Subcutaneous abdominal adipose tissue (tissue), 5 donors: ENCODE results near the gene SKI.
"Not testable (repeated sequence)": the region's sequence is repeated elsewhere in the genome, so short reads cannot be mapped to it uniquely, and the experiment has no call there.

Source experiments
- H3K27ac ChIP-seq: one replicate; pipeline ENCODE4 v1.7.0; 2013; ENCODE audit warnings: low read depth, mild to moderate bottlenecking, inconsistent platforms, low read length, moderate library complexity
- H3K27me3 ChIP-seq, 5 donors: one replicate each; pipeline ENCODE4 v1.7.0; 2013; ENCODE audit warnings: low read length in 5 of 5, inconsistent platforms in 1 of 5; ENCODE audit not compliant: control insufficient read depth in 5 of 5, insufficient read depth in 4 of 5
- H3K36me3 ChIP-seq, 5 donors: one replicate each; pipeline ENCODE4 v1.7.0; 2013; ENCODE audit warnings: low read length in 5 of 5; ENCODE audit not compliant: control insufficient read depth in 5 of 5, insufficient read depth in 5 of 5
- H3K4me1 ChIP-seq, 5 donors: one replicate each; pipeline ENCODE4 v1.7.0; 2013; ENCODE audit warnings: low read length in 5 of 5, mild to moderate bottlenecking in 3 of 5, moderate library complexity in 1 of 5; ENCODE audit not compliant: control insufficient read depth in 5 of 5, insufficient read depth in 5 of 5
- H3K4me3 ChIP-seq, 5 donors: one replicate each; pipeline ENCODE4 v1.7.0; 2013; ENCODE audit warnings: low read length in 5 of 5, low read depth in 1 of 5
- H3K9ac ChIP-seq, 5 donors: one replicate each; pipeline ENCODE4 v1.7.0; 2013; ENCODE audit warnings: low read length in 5 of 5, mild to moderate bottlenecking in 4 of 5, moderate library complexity in 3 of 5
- H3K9me3 ChIP-seq, 5 donors: one replicate each; pipeline ENCODE4 v1.7.0; 2013; ENCODE audit warnings: low read length in 5 of 5; ENCODE audit not compliant: control insufficient read depth in 5 of 5
- donor health status: healthy.
- donor health status: healthy.
- donor health status: healthy.
- donor health status: healthy.
- donor health status: healthy.

SKI gene

DNA sequence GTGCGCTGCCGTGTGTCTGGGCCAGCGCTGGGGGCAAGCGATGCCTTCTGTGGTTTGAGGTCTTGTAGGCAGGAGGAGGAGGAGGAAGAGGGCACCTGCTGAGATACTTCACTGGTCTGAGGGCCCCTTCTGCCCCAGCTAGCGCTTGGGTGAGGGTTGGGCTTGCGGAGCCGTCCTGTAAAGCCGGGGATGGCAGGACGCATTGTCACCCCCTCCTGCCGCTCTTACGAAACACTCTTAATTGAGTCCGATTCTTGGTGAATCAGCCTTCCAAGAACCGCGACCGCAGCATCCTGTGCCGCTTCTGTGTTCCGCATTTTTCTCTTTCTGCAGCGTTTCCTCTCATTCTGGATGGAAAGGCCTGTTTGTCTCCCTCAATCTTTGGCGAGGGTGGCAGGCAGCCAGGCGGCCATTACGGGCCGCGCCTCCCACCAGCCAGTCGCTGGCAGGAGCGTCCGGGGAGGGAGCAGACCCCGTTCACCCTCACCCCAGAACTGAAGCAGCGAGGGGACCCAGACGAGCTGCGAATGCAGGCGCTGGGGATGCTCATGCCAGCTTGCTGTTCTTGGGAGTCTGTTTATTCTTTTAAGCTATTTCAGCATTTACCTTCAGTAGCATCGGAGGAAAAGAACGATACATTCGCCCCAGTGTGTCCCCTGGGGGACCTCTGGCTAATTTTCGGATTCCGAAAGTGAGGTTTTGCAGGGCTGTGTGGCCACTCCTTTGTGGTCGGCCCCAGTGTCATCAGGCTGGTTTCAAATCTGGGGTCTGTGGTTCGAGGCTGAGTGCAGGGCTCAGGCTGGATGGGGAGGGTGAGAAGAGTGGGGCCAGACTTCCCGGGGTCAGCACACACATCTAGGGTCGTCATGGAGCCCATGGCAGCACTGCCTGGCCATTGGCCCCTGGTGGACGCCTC lies 62.7 kb downstream of the SKI start:
- H3K27me3 ChIP-seq: no peaks in the 10 kb centered on the region
- peak overlapping the region in 3 of 5 donors; percentile 64 to 72 (median 67) for H3K9ac ChIP-seq
- H3K9me3 ChIP-seq: no peaks in the 10 kb centered on the region
- peaks cover 11 to 87% (median 69%) of the 10 kb centered on the region in 5 donors for H3K4me1 ChIP-seq
- peak overlapping the region; percentile 6 to 57 (median 43) for H3K4me3 ChIP-seq
- peak overlapping the region; percentile 80 for H3K27ac ChIP-seq
- H3K36me3 ChIP-seq: peaks cover 0 to 4% (median 0%) of the 10 kb centered on the region in 5 donors

DNA sequence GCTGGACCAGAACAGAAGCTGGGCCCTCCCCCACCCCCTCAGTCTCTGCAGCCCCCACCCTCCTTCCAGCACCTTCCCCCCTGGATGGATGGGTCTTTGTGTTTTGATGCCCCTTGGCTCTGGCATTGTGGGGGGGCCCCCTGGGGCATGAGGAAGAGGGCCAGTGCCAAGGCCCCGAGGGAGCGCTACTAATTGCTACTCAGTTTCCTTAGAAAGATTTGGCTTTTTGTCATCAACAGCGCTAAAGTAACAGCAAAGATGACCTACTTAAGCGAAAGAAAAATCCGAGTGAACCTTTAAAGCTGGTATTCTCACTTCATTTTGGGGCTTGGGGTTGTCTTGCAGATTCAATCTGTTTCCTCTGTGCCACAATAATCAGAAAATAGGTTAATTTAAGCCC lies 63.5 kb downstream of the SKI start:
- H3K36me3 ChIP-seq: peaks cover 0 to 4% (median 0%) of the 10 kb centered on the region in 5 donors
- H3K27me3 ChIP-seq: no peaks in the 10 kb centered on the region
- H3K4me3 ChIP-seq: no peak overlapping the region
- H3K9ac ChIP-seq: peak overlapping the region in 1 of 5 donors; percentile 33
- peak overlapping the region; percentile 29 for H3K27ac ChIP-seq
- no peaks in the 10 kb centered on the region for H3K9me3 ChIP-seq
- H3K4me1 ChIP-seq: peaks cover 11 to 84% (median 69%) of the 10 kb centered on the region in 5 donors

DNA sequence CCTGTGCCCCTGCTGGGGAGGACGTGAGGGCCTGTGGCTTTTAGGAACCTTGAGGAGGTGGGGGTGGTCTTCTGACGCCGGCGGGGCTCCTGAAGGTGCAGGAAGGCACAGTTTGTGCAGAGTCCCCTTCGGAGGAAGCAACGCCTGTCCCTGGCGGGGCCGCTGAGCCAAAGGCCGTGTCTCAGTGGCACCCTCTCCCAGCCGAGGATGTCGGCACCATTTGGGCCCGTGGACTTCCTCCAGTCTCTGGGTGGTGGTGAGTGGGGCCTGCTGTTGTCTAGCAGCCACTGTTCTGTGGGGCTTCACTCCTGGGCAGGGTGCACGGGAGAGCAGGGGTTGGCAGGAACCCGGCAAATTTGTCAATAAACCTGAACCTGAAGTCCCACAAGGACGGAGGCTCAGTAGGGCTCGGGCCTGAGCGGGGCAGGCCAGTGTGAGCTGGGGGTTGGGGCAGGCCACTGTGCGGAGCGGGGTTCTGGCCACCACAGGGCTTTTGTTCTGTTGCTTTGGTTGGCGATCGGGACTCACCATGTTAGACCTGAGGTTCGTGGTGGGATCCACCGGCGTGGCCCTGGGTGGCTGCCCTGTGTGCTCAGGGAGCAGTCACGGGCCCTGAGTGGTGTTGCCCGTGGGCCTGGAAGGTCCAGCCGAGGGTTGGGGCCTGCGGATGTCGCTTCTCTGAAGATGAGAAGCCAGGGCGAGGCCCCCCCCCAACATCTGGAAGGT lies 64.8 kb downstream of the SKI start:
- Histone ChIP-seq H3K27ac (peak overlapping the region; percentile 29), H3K27me3 (no peaks in the 10 kb centered on the region), H3K9me3 (no peaks in the 10 kb centered on the region), H3K36me3 (peaks cover 0 to 15% (median 0%) of the 10 kb centered on the region in 5 donors), H3K4me1 (peaks cover 11 to 90% (median 77%) of the 10 kb centered on the region in 5 donors), H3K4me3 (no peak overlapping the region), H3K9ac (no peak overlapping the region)

DNA sequence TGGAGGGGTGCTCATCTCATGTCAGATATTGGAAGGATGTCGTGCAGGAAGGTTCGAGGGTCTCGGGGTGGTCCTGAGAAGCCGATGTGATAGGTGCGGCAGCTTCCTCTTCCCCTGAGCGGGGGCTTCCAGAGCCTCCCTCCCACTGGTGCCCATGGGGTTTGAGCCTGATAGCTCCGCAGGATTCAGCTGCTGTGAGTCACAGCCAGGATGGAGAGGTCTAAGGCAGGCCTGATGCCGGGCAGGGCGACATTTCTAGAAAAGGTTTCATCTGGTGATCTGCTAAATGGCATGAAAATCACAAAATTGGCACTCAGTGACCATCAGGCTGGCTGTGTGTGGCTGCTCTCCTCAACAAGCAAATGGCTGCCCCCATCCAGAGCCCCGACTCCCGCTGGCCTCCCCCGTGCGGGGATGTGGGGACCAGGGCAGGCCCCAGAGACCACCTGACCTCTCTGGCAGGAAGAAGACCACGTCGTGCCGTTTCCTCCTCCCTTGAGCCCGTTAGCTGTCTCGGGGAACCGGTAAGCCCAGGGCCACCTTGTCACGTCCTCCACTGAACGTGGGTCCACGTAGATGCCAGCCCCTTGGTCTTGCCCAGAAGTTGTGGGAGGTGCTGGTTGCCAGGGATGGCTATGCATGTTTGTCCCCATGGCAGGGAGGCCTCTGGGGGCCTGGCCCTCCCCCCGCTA lies 66.1 kb downstream of the SKI start:
- H3K27ac ChIP-seq: peak overlapping the region; percentile 29
- peaks cover 0 to 15% (median 0%) of the 10 kb centered on the region in 5 donors for H3K36me3 ChIP-seq
- H3K4me3 ChIP-seq: peak overlapping the region in 1 of 5 donors; percentile 6
- H3K27me3 ChIP-seq: no peaks in the 10 kb centered on the region
- peaks cover 11 to 92% (median 76%) of the 10 kb centered on the region in 5 donors for H3K4me1 ChIP-seq
- no peaks in the 10 kb centered on the region for H3K9me3 ChIP-seq
- H3K9ac ChIP-seq: peak overlapping the region in 3 of 5 donors; percentile 9 to 22 (median 12)

DNA sequence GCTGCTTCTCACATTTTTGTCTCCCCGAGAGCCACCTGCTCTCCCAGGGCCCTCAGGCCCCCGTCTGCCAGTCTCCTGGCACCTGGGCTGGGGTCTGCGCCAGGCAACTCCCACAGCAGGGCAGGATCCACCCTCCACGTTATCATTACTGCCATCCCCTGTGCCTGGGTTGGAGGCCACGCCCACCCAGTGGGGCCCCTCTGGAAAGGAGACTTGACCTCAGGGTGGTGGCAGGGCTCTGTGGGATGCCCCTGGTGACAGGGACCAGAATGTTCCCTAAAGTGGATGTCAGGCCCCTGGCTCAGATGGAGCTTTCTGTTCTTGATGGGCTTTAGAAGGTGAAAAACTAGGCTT lies 66.6 kb downstream of the SKI start:
- peaks cover 0 to 15% (median 0%) of the 10 kb centered on the region in 5 donors for H3K36me3 ChIP-seq
- H3K4me3 ChIP-seq: no peak overlapping the region
- H3K4me1 ChIP-seq: peaks cover 16 to 93% (median 78%) of the 10 kb centered on the region in 5 donors
- H3K27ac ChIP-seq: peak overlapping the region; percentile 29
- no peaks in the 10 kb centered on the region for H3K9me3 ChIP-seq
- H3K27me3 ChIP-seq: no peaks in the 10 kb centered on the region
- peak overlapping the region in 2 of 5 donors; percentile 9 to 22 for H3K9ac ChIP-seq

DNA sequence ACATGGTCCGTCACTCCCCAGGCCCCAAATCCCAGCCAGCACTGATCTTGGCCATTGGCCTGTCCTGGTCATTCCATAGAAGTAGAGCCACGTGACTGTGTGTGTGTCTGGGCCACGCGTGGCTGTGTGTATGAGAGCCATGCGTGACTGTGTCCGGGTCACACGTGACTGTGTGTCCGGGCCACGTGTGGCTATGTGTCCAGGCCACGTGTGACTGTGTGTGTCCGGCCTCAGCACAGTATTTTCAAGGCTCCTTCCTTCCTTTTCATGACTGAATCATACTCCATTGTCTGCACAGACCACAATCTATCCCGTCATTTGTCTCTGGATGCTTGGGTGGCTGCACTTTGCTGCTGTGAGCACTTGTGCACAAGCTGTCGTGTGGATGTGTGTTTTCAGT lies 67.4 kb downstream of the SKI start:
- Histone ChIP-seq H3K4me1 (peaks cover 14 to 93% (median 78%) of the 10 kb centered on the region in 5 donors), H3K27me3 (no peaks in the 10 kb centered on the region), H3K27ac (no peak overlapping the region), H3K9ac (no peak overlapping the region), H3K9me3 (no peaks in the 10 kb centered on the region), H3K4me3 (no peak overlapping the region), H3K36me3 (peaks cover 0 to 15% (median 0%) of the 10 kb centered on the region in 5 donors)

DNA sequence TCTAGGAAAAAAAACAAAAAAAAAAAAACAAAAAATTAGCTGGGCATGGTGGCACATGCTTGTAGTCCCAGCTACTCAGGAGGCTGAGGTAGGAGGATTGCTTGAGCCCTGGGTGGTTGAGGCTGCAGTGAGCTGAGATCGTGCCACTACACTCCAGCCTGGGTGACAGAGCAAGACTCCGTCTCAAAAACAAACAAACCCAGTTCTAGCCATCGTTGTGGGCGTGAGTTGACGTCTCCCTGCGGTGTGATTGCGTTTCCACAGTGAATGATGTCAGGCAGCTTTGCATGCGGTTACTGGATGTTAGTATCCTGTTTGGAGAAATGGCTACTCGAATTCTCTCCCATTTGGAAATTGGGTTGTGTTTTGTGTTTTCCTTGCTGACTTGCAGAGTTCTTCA lies 68.1 kb downstream of the SKI start:
- not testable (repeated sequence) for H3K27me3 ChIP-seq, H3K9ac ChIP-seq, H3K4me3 ChIP-seq, H3K9me3 ChIP-seq, H3K27ac ChIP-seq
- Histone ChIP-seq H3K4me1 (peaks cover 13 to 93% (median 79%) of the 10 kb centered on the region in 5 donors), H3K36me3 (peaks cover 0 to 15% (median 0%) of the 10 kb centered on the region in 5 donors)

DNA sequence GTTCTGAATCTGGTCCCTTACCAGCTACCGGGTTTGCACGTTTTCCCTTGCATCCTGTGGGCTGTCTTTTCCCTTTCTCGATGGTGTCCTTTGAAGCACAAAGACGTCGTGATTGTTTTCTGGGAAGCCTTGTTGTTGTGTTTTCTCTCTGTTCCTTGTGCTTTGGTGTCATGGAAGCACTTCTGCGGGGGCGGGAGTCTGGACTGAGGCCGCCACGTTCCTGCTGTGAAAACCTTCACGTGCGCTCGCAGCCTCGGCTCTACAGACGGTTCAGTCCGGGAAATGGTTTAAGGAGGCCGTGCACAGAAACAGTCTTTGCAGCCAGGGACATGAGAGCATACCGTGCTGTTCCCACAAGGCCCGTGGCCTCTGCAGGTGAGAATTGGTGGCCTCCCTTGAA lies 68.5 kb downstream of the SKI start:
- no peaks in the 10 kb centered on the region for H3K9me3 ChIP-seq
- no peak overlapping the region for H3K9ac ChIP-seq
- H3K4me3 ChIP-seq: no peak overlapping the region
- H3K27me3 ChIP-seq: no peaks in the 10 kb centered on the region
- peaks cover 0 to 15% (median 0%) of the 10 kb centered on the region in 5 donors for H3K36me3 ChIP-seq
- H3K27ac ChIP-seq: no peak overlapping the region
- peaks cover 12 to 93% (median 80%) of the 10 kb centered on the region in 5 donors for H3K4me1 ChIP-seq

DNA sequence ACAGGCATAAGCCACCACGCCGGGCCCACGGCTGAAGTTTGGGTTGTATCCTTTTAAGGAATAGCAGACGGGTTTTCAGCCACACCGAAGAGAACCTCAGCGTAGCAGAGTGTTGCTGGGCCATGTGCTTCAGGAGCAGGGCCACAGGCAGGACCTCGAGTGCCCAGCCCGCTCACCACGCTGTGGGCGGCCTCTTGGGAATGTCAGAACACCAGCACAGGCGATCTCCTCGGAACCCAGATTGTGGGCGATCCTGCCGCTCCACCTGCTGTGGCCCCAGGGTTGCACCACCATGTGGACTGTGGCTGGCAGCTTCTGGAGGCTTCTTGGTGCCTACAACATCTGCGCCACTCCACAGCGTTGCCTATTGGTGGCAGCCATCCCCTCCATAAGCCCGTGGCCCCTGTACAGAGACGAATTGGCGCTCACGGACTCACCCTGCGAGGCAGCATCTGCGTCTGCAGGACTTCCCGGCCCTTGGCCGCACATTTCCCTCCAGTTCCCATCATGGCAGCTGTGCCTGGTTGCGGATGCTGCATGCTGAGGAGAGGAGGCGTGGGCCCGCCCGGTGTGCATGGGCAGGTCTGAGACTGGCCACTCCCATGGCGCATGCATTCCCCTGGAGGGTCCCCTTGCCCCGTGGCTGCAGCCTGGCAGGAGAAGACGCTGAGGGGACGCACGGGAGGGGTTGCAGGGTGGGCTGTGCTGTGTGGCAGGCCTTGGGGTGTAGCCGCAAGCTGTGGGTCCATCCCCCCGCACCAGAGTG lies 69.3 kb downstream of the SKI start:
- Histone ChIP-seq H3K36me3 (peaks cover 0 to 15% (median 0%) of the 10 kb centered on the region in 5 donors), H3K4me3 (no peak overlapping the region), H3K9me3 (no peaks in the 10 kb centered on the region), H3K4me1 (peaks cover 10 to 93% (median 78%) of the 10 kb centered on the region in 5 donors), H3K9ac (no peak overlapping the region), H3K27ac (no peak overlapping the region), H3K27me3 (no peaks in the 10 kb centered on the region)
